ENCODE data around the gene DNAJC4.

DNA sequence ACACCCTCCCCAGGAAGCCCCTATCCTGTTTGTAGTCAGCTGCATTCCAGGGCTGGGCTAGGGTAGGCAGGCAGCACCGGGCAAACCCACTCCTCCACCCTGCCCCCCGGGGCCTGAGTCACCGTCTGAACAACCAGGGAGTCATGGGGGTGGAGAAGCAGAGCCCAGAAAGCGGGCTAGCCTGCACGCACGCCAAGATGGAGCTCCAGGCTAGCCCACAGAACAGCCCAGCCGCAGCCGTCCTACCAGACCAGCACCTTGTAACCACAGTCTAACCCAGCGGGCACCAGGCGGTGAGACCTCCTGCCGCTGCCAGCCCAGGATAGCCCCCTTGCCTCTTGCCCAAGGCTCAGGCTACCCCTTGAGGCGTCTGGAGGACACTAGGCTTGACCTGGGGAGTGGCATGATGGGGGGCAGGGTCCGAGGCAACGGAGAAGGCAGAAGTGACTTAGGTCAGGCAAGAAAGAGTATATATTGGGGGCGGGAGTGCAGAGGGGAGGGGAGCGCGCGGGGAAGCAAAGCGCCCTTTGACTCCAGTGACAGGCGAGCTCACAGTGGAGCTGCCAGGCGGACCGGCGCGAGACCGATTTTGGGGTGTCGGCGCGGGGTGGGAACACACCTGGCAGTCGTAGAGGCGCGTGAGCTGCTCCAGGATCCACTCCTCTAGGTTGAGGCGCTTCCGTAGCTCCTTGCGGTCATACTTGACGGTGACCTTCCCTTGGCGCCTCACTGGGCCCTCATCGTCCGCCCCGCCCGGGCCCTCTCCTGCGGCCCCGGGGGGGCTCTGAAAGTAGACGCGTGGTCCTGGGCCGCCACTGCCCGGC, 15.7 kb downstream of the DNAJC4 start:
- no peak for TF ChIP-seq GATA2 (IDR thresholded peaks at IDR 0.05; ENCODE audit: low read depth, low read length)
- no peak for TF ChIP-seq GATA3 (IDR thresholded peaks at IDR 0.05; ENCODE audit: low read depth, low read length)

Data from SH-SY5Y (cell line).